DOHH2 (cell line): ENCODE results near the gene PDILT.
"Not testable (repeated sequence)": the region's sequence is repeated elsewhere in the genome, so short reads cannot be mapped to it uniquely, and the experiment has no call there.

Experiments
- H3F3A ChIP-seq: fragments of 200-600 bp; sonication (generic), shearing (Covaris generic); 2 replicates; pipeline ENCODE4 v1.6.0; 2016; ENCODE audit warnings: antibody characterized with exemption, mild to moderate bottlenecking; ENCODE audit not compliant: control insufficient read depth, insufficient read depth
- H3K27ac ChIP-seq: fragments of 200-600 bp; sonication (generic); 2 replicates; pipeline ENCODE4 v1.5.1; 2014; ENCODE audit warnings: low read depth, mild to moderate bottlenecking, low read length, moderate library complexity
- H3K27me3 ChIP-seq: fragments of 200-600 bp; sonication (generic); 2 replicates; pipeline ENCODE4 v1.6.1; 2014; ENCODE audit warnings: mild to moderate bottlenecking, low read length, mixed read lengths; ENCODE audit not compliant: control insufficient read depth
- H3K36me3 ChIP-seq: fragments of 200-600 bp; sonication (generic); 2 replicates; pipeline ENCODE4 v1.6.1; 2014; ENCODE audit warnings: mild to moderate bottlenecking, low read length, moderate library complexity, mixed read lengths; ENCODE audit not compliant: control insufficient read depth
- H3K4me1 ChIP-seq: fragments of 200-600 bp; sonication (generic); 2 replicates; pipeline ENCODE4 v1.6.1; 2014; ENCODE audit warnings: mild to moderate bottlenecking, low read length, mixed read lengths; ENCODE audit not compliant: control insufficient read depth
- H3K4me2 ChIP-seq: fragments of 200-600 bp; sonication (generic); 2 replicates; pipeline ENCODE4 v1.6.0; 2014; ENCODE audit warnings: mild to moderate bottlenecking, low read length, moderate library complexity
- H3K4me3 ChIP-seq: fragments of 200-600 bp; sonication (generic); 2 replicates; pipeline ENCODE4 v1.5.1; 2014; ENCODE audit warnings: mild to moderate bottlenecking, low read length, mixed read lengths
- H3K79me2 ChIP-seq: fragments of 200-600 bp; sonication (generic); 2 replicates; pipeline ENCODE4 v1.6.1; 2014; ENCODE audit warnings: mild to moderate bottlenecking, low read length, mixed read lengths; ENCODE audit not compliant: control insufficient read depth
- H3K9me2 ChIP-seq: fragments of 200-600 bp; sonication (generic); replicated peaks from 2 replicates; pipeline ENCODE4 v1.6.1; 2014; ENCODE audit warnings: mild to moderate bottlenecking, low read length, mixed read lengths; ENCODE audit not compliant: control insufficient read depth
- H3K9me3 ChIP-seq: fragments of 200-600 bp; sonication (generic); 2 replicates; pipeline ENCODE4 v1.6.1; 2014; ENCODE audit warnings: antibody characterized with exemption, low read length, mixed read lengths; ENCODE audit not compliant: control insufficient read depth, insufficient read depth
- H4K20me1 ChIP-seq: fragments of 200-600 bp; sonication (generic); 2 replicates; pipeline ENCODE4 v1.6.0; 2014; ENCODE audit warnings: low read depth, mild to moderate bottlenecking, antibody characterized with exemption, low read length, moderate library complexity; ENCODE audit not compliant: control insufficient read depth, insufficient read depth
- EZH2phosphoT487 ChIP-seq: fragments of 200-600 bp; sonication (generic); IDR thresholded peaks from 2 replicates; pipeline ENCODE4 v1.6.1; 2017; ENCODE audit warnings: borderline replicate concordance, mild to moderate bottlenecking, antibody characterized with exemption, low read length, moderate library complexity, mixed read lengths
- TF ChIP-seq, protein P1 (sequence below): fragments of 200-600 bp; sonication (generic); IDR thresholded peaks from one replicate; pipeline ENCODE4 v1.5.1; 2014; ENCODE audit warnings: antibody characterized with exemption, mild to moderate bottlenecking, low read depth, low read length; ENCODE audit not compliant: poor library complexity, severe bottlenecking

Gene PDILT

DNA sequence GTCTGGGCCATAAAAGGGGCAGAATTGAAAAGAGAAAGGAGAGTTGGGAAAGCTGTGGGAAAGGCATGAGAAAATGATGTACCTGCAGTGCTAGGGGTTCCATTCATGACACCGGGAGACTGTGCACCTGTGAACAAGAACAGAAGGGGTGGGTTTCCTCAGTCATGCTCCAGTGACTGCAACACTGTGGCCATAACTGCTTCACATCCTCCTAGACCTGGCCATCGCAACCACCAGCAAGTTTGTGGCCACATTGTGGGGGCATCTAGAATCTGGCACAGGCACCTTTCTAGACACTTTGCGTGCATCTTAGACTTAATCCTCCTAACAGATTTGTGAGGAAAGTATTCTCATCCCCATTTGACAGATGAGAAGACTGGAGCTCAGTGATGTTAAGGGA, 90.0 kb downstream of the PDILT start:
- no peak for TF ChIP-seq EZH2phosphoT487
- TF ChIP-seq, protein P1, sequence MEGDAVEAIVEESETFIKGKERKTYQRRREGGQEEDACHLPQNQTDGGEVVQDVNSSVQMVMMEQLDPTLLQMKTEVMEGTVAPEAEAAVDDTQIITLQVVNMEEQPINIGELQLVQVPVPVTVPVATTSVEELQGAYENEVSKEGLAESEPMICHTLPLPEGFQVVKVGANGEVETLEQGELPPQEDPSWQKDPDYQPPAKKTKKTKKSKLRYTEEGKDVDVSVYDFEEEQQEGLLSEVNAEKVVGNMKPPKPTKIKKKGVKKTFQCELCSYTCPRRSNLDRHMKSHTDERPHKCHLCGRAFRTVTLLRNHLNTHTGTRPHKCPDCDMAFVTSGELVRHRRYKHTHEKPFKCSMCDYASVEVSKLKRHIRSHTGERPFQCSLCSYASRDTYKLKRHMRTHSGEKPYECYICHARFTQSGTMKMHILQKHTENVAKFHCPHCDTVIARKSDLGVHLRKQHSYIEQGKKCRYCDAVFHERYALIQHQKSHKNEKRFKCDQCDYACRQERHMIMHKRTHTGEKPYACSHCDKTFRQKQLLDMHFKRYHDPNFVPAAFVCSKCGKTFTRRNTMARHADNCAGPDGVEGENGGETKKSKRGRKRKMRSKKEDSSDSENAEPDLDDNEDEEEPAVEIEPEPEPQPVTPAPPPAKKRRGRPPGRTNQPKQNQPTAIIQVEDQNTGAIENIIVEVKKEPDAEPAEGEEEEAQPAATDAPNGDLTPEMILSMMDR = no peak
- H3K4me2 ChIP-seq = no peak overlapping the region

DNA sequence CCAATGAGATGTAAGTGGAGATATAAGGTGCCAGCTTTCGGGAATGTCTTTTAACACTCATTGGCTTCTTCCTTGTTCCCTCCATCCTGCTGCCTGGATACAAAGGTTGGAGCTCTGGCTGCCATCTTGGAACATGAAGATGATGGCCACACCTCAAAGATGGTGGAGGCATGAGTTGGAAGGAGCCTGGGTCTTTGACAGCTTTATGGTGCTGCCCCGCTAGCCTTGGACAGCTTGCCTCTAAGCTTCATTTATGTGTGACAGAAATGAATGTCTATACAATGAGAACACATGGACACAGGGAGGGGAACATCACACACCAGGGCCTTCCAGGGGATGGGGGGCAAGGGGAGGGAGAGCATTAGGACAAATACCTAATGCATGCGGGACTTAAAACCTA, 90.8 kb downstream of the PDILT start:
- no peaks in the 10 kb centered on the region for H3K4me1 ChIP-seq
- H3K27me3 ChIP-seq = no peaks in the 10 kb centered on the region
- H4K20me1 ChIP-seq = no peaks in the 10 kb centered on the region
- no peak overlapping the region for H3K4me3 ChIP-seq
- no peak overlapping the region for H3K4me2 ChIP-seq
- no peaks in the 10 kb centered on the region for H3F3A ChIP-seq
- no peaks in the 10 kb centered on the region for H3K36me3 ChIP-seq
- H3K79me2 ChIP-seq = no peaks in the 10 kb centered on the region
- no peaks in the 10 kb centered on the region for H3K9me3 ChIP-seq
- no peak for TF ChIP-seq EZH2phosphoT487
- TF ChIP-seq, protein P1 = no peak
- H3K9me2 ChIP-seq = no peaks in the 10 kb centered on the region
- no peak overlapping the region for H3K27ac ChIP-seq

More for the DNA sequence above, 90.0 kb downstream of the PDILT start:
- H3K79me2 ChIP-seq = no peaks in the 10 kb centered on the region
- H3F3A ChIP-seq = no peaks in the 10 kb centered on the region
- H3K4me1 ChIP-seq = no peaks in the 10 kb centered on the region
- no peaks in the 10 kb centered on the region for H3K27me3 ChIP-seq
- no peak overlapping the region for H3K4me3 ChIP-seq
- no peaks in the 10 kb centered on the region for H3K9me3 ChIP-seq
- H3K9me2 ChIP-seq = no peaks in the 10 kb centered on the region
- no peaks in the 10 kb centered on the region for H4K20me1 ChIP-seq
- no peaks in the 10 kb centered on the region for H3K36me3 ChIP-seq
- no peak overlapping the region for H3K27ac ChIP-seq

GRCh38 chr16:20312536-20313095, 91.9 kb downstream of the PDILT start:
- not testable (repeated sequence) for H3K79me2 ChIP-seq, H3K4me3 ChIP-seq, H3K27ac ChIP-seq, H3F3A ChIP-seq, H3K9me2 ChIP-seq, H3K36me3 ChIP-seq, H3K4me1 ChIP-seq, H3K9me3 ChIP-seq, H3K4me2 ChIP-seq, H4K20me1 ChIP-seq, H3K27me3 ChIP-seq

- Histone ChIP-seq H3K9me3 (no peaks in the 10 kb centered on the region), H3K4me3 (no peak overlapping the region), H3K79me2 (no peaks in the 10 kb centered on the region), H3K36me3 (no peaks in the 10 kb centered on the region), H3K4me2 (no peak overlapping the region), H3K27me3 (no peaks in the 10 kb centered on the region), H3K4me1 (no peaks in the 10 kb centered on the region), H3F3A (no peaks in the 10 kb centered on the region), H3K9me2 (no peaks in the 10 kb centered on the region), H3K27ac (no peak overlapping the region), H4K20me1 (no peaks in the 10 kb centered on the region)
- no peak for TF ChIP-seq EZH2phosphoT487
- TF ChIP-seq, protein P1 = no peak
These were observed 93.0 kb downstream of the PDILT start for GRCh38 chr16:20311548-20311947.
